ENCODE results near the gene HAPSTR1.
"Not testable (repeated sequence)": the region's sequence is repeated elsewhere in the genome, so short reads cannot be mapped to it uniquely, and the experiment has no call there.

Gene HAPSTR1

DNA sequence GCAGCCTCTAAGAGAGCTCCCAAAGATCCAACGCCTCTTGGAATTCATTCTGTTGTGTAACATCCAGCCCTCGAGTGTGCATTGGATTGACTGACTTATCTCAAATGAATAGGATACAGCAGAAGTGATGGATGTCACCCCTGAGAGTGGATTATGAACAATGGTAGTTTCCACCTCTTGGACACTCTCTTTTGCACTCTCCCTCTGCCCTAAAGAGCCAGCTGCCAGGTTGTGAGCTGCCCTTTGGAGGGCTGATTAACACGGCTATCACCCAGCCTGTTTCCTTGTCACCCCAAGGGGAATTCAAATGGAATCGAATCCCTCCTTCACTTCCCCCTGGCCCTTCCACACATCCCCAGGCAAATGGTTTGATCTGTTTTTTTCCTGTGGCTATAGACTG lies 21.2 kb upstream of the HAPSTR1 start:
- no peak for DNase-seq

DNA sequence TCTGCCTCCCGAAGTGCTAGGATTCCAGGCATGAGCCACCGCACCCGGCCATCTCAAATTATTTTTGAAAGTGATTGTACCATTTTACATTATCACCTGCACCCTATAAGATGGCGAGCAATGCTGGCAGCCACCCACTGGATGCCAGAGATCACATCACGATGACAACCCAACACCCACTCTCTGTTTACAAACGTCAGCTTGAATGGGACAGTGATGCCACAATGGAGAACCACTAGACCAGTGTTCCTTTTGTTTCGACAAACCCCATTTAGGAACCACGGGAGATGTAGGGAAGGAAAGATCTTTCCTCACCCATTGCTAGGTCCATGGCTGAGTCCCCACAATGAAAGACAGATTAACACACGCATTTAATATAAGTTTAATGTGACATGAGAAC lies 20.1 kb upstream of the HAPSTR1 start:
- no peak for DNase-seq

GRCh38 chr16:9072806-9073341 lies 18.6 kb upstream of the HAPSTR1 start:
- DNase-seq, result no peak

DNA sequence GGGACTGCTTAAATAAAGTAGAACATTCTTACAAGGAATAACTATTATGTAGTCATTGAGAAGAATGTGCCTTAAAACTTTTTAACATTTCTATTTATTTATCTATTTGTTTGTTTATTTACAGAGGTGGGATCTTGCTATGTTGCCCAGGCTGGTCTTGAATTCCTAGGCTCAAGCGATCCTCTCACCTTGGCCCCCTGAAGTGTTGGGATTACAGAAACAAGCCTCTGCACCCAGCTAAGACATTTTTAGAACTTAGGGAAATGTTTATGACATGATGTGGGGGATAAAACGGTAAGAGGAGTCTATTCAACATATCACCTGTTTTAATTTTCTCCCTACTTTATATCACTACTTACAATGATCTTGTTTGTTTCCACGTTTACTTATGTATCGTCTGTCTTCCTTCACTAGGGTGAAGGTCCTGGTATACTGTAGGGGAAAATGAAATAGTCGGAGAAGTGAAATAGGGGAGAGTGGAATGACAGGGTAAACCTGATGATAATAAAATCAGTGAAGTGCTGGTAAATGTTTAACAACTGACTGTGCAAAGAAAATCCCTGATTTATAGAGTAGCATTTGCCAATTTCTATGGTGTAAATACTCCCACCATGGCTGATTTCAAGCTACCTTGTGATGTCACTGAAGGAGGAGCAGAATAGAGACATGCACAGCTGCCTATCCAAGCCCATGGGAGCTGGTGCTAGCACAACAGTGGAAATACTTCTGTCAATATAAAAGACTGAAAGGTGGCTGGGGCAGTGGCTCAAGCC lies 16.0 kb upstream of the HAPSTR1 start:
- no peak for DNase-seq

GRCh38 chr16:9077091-9077809 lies 14.2 kb upstream of the HAPSTR1 start:
- DNase-seq, result no peak

DNA sequence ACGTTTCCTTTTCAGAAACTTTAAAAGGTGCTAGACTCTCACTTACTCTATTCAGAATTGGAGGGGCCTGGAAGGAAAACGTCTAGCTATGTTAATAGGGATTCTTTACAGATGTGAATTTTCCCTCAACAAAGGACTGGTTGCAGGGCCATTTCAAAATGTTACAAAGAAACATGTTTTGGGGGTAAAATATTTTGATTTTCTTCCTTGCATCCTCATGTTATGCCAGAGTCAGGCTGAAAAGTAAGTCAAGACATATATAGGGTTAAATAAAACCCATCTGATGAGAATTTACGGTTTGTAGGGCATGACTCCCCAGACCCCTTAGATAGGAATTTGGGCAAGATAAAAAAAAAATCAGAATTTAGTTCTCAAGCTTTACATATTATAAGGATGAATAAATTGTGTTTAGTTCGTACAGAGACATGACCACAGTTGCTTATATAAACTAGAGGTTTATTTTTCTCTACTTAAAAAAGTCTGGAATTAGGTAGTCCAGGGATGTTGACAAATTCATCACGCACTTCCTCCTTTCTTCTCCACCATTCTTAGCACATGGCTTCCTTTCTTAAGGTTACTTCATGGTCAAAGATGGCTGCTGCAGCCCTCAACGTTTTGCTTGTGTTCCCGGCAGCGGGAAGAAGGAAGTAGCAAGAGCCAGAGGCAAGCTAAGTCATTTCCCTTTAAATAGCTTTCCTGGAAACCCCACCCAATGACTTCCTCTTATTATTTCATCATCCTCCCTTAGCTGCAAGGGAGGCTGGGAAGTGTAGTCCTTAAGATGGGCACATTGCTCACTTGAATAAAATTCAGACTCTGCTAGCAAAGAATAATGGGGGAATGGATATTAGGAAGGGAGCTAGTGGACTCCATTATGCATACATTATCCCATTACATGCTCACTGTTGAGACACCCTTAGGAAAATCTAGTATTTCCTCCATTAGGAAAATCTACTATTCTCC lies 12.7 kb upstream of the HAPSTR1 start:
- peak in 1 of 56 donors; percentile 7 for DNase-seq

DNA sequence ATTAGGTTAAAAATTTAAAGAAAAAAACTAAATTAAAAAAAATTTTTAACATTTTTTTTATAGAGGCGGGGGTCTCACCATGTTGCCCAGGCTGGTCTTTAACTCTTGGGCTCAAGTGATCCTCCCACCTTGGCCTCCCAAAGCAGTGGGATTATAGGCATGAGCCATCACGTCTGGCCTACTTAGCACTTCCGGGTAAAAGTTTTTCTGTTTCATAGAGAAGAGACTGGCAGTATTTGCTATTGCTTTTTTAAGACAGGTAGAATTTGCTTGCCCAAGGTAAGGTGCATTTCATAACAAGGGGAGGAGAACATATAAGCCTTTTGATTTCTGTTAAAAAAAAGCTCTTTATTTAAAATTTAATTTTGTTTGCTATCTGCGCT lies 12.0 kb upstream of the HAPSTR1 start:
- no peak for DNase-seq

DNA sequence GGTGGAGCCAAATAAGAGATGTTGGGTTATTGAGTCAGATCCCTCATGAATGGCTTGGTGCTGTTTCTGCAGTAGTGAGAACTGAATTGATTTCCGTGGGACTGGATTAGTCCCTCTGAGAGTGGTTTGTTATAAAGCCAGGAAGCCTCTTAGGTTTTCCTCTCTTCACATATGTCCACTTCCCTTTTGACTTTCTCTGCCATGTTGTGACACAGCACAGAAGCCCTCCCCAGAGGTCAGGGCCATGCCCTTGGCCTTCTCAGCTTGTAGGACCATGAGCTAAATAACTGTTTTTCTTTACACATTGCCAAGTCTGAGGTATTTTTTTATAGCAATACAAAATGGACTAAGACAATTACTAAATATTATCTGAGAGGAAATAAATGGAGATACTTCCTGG lies 10.3 kb upstream of the HAPSTR1 start:
- DNase-seq, result no peak

DNA sequence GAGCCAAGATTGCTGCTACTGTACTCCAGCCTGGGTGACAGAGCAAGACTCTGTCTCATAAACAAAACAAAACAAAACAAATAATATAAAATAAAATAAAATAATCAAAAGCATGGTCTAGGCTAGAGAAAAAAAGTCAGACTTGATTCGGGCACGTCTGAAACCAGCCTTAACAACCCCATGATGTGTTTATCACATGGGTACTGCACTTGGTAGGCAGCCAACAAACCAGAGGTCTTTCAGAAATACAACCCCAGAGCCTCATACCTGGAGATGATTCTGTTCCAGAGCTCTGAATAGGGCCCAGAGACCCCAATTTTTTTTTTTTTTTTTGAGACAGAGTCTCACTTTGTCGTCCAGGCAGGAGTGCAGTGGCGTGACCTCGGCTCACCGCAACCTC lies 9.6 kb upstream of the HAPSTR1 start:
- no peak for DNase-seq

- DNase-seq, result no peak
These were observed 9.0 kb upstream of the HAPSTR1 start for GRCh38 chr16:9082422-9082821.

DNA sequence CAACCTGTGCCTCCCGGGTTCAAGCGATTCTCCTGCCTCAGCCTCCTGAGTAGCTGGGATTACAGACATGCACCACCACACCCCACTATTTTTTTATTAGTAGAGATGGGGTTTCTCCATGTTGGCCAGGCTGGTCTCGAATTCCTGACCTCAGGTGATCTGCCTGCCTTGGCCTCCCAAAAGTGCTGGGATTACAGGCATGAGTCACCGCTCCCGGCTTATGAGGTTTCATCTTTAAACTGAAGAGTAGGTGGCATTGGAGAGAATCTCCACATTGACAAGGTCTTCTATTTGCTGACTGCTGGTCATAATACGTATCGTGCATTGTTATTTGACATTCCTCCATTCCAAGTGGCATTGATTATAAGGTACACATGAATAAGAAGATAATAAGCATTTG lies 3.7 kb upstream of the HAPSTR1 start:
- DNase-seq, result not testable (repeated sequence)

DNA sequence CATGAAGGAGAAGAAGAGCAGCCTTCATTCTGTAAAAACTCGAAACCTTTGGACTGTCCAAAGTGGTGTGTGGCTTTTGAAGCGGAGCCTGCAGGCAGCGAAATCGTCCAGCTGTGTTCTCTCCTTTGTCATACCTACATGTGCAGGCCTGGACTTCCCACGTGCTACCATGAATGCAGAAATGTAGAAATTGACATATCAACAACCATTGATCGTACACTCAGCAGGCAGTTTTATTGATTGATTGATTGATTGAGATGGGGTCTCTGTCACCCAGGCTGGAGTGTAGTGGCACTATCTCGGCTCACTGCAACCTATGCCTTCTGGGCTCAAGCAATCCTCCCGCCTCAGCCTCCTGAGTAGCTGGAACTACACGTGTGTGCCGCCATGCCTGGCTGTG lies 2.6 kb upstream of the HAPSTR1 start:
- DNase-seq, result no peak

DNA sequence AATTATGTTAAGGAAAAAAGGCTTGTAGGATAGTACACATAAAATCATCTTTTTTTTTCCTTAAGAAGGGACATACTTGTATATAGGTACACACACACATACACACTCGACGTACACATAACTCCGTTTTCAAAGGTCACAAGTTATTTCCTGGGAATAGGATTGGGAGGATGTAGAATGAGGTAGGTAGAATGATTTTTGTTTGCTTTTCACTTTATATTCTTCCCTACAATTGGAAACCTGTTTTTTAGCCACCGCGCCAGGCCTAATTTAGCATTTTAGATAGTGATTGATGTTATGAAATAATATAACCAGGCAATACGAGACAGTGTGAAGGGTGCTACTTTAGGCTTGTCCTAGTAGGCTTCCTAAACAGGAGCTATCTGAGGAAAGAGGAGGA lies 1.8 kb upstream of the HAPSTR1 start:
- DNase-seq, result no peak

DNA sequence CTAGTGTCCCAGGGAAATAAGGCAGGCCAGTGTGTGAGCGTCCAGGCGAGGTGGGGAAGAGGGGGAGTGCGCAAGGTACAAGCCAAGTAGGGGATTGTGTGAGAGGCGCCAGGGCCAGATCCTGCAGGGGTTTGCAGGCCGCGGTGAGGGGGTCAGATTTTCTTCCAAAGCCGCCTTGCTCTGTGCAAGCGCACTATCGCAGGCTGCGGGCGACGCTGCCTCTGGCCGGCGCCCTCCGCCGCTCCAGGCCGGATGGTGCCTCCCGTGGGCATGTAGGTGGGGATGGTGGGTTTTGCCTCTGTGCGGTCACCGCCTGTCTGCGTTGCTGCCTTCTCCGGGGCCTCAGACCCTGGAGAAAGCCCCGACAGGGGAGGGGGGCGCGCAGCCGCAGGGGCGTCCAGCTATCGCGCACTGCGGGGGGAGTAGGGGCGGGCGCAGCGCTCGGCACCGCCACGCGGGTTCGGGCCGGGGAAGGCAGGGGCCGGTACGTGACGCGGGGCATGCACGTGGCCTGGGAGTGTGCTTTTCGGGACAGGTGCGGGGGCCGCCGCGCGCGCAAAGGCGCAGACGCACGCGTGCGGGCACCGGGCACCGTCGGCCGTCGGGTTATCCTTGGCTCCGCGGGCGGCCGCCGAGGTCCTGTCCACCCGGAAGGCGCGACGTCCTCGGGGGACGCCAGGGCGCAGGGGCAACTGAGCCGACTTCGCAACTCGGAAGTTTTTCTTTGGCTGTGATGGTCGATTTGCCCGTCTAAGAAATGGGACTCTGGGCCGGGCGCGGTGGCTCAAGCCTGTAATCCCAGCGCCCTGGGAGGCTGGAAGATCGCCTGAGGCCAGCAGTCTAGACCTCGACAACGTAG lies 1.1 kb upstream of the HAPSTR1 start:
- DNase-seq, result peak in 28 of 56 donors; percentile 8 to 50 (median 26)

- peak in 28 of 56 donors; percentile 12 to 71 (median 42) for DNase-seq
These were observed 430 bp downstream of the HAPSTR1 start for GRCh38 chr16:9091867-9092281.

GRCh38 chr16:9092282-9092977 lies 986 bp downstream of the HAPSTR1 start:
- DNase-seq, result peak in 24 of 56 donors; percentile 3 to 69 (median 43)

DNA sequence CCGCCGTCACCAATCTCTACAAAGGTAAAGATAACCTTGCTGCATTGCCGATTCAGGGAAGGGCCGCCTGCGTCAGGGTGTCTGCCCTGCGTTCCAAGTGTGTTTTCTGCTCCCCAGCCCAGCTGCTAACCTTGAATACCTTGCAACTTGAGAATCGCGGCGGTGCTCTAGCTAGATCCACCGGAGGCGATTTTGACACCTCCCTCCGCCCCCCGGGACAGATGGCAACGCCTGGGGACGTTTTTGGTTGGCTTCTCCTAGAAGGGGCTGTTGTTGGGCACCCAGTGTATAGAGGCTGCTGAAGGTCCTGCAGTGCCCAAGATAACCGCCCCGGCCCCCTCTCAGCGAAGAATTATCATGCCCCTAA lies 1.5 kb downstream of the HAPSTR1 start:
- peak in 7 of 56 donors; percentile 1 to 16 (median 14) for DNase-seq

GRCh38 chr16:9094011-9094846 lies 2.8 kb downstream of the HAPSTR1 start:
- no peak for DNase-seq

- no peak for DNase-seq
These were observed 3.7 kb downstream of the HAPSTR1 start for GRCh38 chr16:9095171-9095570.
